Activated T-helper 2 cell treated with anti-CD3 and anti-CD28 coated beads, Interferon-gamma antibody, Interleukin-2, Interleukin-4, amounts not matched to agents 10 μg/mL and 5 μg/mL and 100 μg/mL, durations not matched to agents 14 hours and 24 hours and 36 hours (primary cell): ENCODE measurements around the gene TTLL10. TPM values are rescaled to one million over a fixed set of nuclear protein-coding genes. Genes with fewer than 3 reads are reported as not detected.

Experiments used
- DNase-seq: peaks from one replicate; pipeline ENCODE4 v3.0.0; 2021; ENCODE audit warnings: low spot score
- H3K27ac Mint-ChIP-seq: one replicate; pipeline ENCODE4 v1.8.0; 2021; ENCODE audit warnings: mixed read lengths
- H3K27me3 Mint-ChIP-seq: one replicate; pipeline ENCODE4 v1.8.0; 2021; ENCODE audit warnings: low read depth, mixed read lengths
- H3K36me3 Mint-ChIP-seq: one replicate; pipeline ENCODE4 v1.8.0; 2021; ENCODE audit warnings: low read depth, mixed read lengths
- H3K4me1 Mint-ChIP-seq: one replicate; pipeline ENCODE4 v1.8.0; 2021; ENCODE audit warnings: low read depth, mixed read lengths
- H3K4me3 Mint-ChIP-seq: one replicate; pipeline ENCODE4 v1.8.0; 2021; ENCODE audit warnings: low read depth, mild to moderate bottlenecking, moderate library complexity, mixed read lengths
- H3K9me3 Mint-ChIP-seq: one replicate; pipeline ENCODE4 v1.8.0; 2021; ENCODE audit warnings: mixed read lengths
- intact Hi-C: fragments of 100-400 bp; cut with micrococcal nuclease; formaldehyde crosslinking; loops from one replicate; pipeline ENCODE4 v1.15.1; 2023
- total RNA-seq: library from RNA; stranded (reverse); gene quantifications from 2 replicates; pipeline ENCODE4 v1.2.3, GENCODE V29; 2022

Gene TTLL10
- total RNA-seq, 1 donor from 2014 or later: not detected

GRCh38 chr1:1165485-1165884 is 8.2 kb upstream of the TTLL10 start:
- no peak for DNase-seq
- intact Hi-C loops: no loop called here
- Mint-ChIP-seq H3K9me3 (no peaks in the 10 kb centered on the region), H3K4me3 (no peak overlapping the region), H3K27me3 (peaks cover 3% of the 10 kb centered on the region), H3K36me3 (no peaks in the 10 kb centered on the region), H3K4me1 (peaks cover 2% of the 10 kb centered on the region), H3K27ac (no peak overlapping the region)

GRCh38 chr1:1165900-1166421 is 7.7 kb upstream of the TTLL10 start:
- intact Hi-C loops: no loop called here
- Mint-ChIP-seq H3K27ac (no peak overlapping the region), H3K27me3 (peaks cover 3% of the 10 kb centered on the region), H3K9me3 (no peaks in the 10 kb centered on the region), H3K36me3 (no peaks in the 10 kb centered on the region), H3K4me1 (peaks cover 2% of the 10 kb centered on the region), H3K4me3 (no peak overlapping the region)
- no peak for DNase-seq

GRCh38 chr1:1166642-1167397 is 6.9 kb upstream of the TTLL10 start:
- no peak for DNase-seq
- Mint-ChIP-seq H3K4me1 (peaks cover 2% of the 10 kb centered on the region), H3K27me3 (peaks cover 3% of the 10 kb centered on the region), H3K9me3 (no peaks in the 10 kb centered on the region), H3K27ac (no peak overlapping the region), H3K36me3 (no peaks in the 10 kb centered on the region), H3K4me3 (no peak overlapping the region)
- intact Hi-C loops: no loop called here

- peaks cover 6% of the 10 kb centered on the region for H3K27me3 Mint-ChIP-seq
- H3K4me1 Mint-ChIP-seq: peaks cover 5% of the 10 kb centered on the region
- H3K9me3 Mint-ChIP-seq: no peaks in the 10 kb centered on the region
- no peak overlapping the region for H3K27ac Mint-ChIP-seq
- no peak for DNase-seq
- no peak overlapping the region for H3K4me3 Mint-ChIP-seq
- intact Hi-C loops: no loop called here
- no peaks in the 10 kb centered on the region for H3K36me3 Mint-ChIP-seq
Measured at GRCh38 chr1:1167398-1167821, 6.3 kb upstream of the TTLL10 start.

GRCh38 chr1:1167841-1168450 is 5.7 kb upstream of the TTLL10 start:
- Mint-ChIP-seq H3K4me3 (no peak overlapping the region), H3K27me3 (peaks cover 7% of the 10 kb centered on the region), H3K4me1 (peaks cover 5% of the 10 kb centered on the region), H3K9me3 (no peaks in the 10 kb centered on the region), H3K27ac (no peak overlapping the region), H3K36me3 (no peaks in the 10 kb centered on the region)
- intact Hi-C loops: no loop called here
- DNase-seq: no peak

GRCh38 chr1:1168451-1169411 is 4.9 kb upstream of the TTLL10 start:
- intact Hi-C loops: no loop called here
- Mint-ChIP-seq H3K27ac (no peak overlapping the region), H3K36me3 (no peaks in the 10 kb centered on the region), H3K4me1 (peaks cover 5% of the 10 kb centered on the region), H3K4me3 (no peak overlapping the region), H3K9me3 (no peaks in the 10 kb centered on the region), H3K27me3 (peaks cover 7% of the 10 kb centered on the region)
- DNase-seq: no peak

GRCh38 chr1:1169429-1170214 is 4.1 kb upstream of the TTLL10 start:
- no peak overlapping the region for H3K27ac Mint-ChIP-seq
- H3K4me3 Mint-ChIP-seq: no peak overlapping the region
- H3K9me3 Mint-ChIP-seq: no peaks in the 10 kb centered on the region
- intact Hi-C loops: no loop called here
- no peaks in the 10 kb centered on the region for H3K36me3 Mint-ChIP-seq
- peaks cover 5% of the 10 kb centered on the region for H3K4me1 Mint-ChIP-seq
- peaks cover 13% of the 10 kb centered on the region for H3K27me3 Mint-ChIP-seq
- no peak for DNase-seq

- no peaks in the 10 kb centered on the region for H3K9me3 Mint-ChIP-seq
- H3K4me3 Mint-ChIP-seq: no peak overlapping the region
- H3K4me1 Mint-ChIP-seq: peaks cover 5% of the 10 kb centered on the region
- no peak for DNase-seq
- H3K27me3 Mint-ChIP-seq: peaks cover 17% of the 10 kb centered on the region
- no peak overlapping the region for H3K27ac Mint-ChIP-seq
- intact Hi-C loops: no loop called here
- no peaks in the 10 kb centered on the region for H3K36me3 Mint-ChIP-seq
Measured at GRCh38 chr1:1170215-1171091, 3.2 kb upstream of the TTLL10 start.

- peaks cover 5% of the 10 kb centered on the region for H3K4me1 Mint-ChIP-seq
- no peak overlapping the region for H3K27ac Mint-ChIP-seq
- H3K27me3 Mint-ChIP-seq: peaks cover 18% of the 10 kb centered on the region
- H3K36me3 Mint-ChIP-seq: no peaks in the 10 kb centered on the region
- intact Hi-C loops: no loop called here
- no peak overlapping the region for H3K4me3 Mint-ChIP-seq
- no peaks in the 10 kb centered on the region for H3K9me3 Mint-ChIP-seq
- DNase-seq: no peak
Measured at GRCh38 chr1:1171161-1171545, 2.5 kb upstream of the TTLL10 start.

- no peak overlapping the region for H3K4me3 Mint-ChIP-seq
Measured at GRCh38 chr1:1171546-1172340, 1.9 kb upstream of the TTLL10 start.

More at GRCh38 chr1:1171546-1172340, 1.9 kb upstream of the TTLL10 start:
- intact Hi-C loops: no loop called here
- no peaks in the 10 kb centered on the region for H3K9me3 Mint-ChIP-seq
- H3K27me3 Mint-ChIP-seq: peaks cover 19% of the 10 kb centered on the region
- peaks cover 5% of the 10 kb centered on the region for H3K4me1 Mint-ChIP-seq
- H3K36me3 Mint-ChIP-seq: no peaks in the 10 kb centered on the region
- no peak overlapping the region for H3K27ac Mint-ChIP-seq
- DNase-seq: no peak
